GM21619 (cell line): ENCODE data around the gene VEPH1.

Source experiments
- ATAC-seq: cut with Tn5 transposase; IDR thresholded peaks from one replicate; pipeline ENCODE4 v1.9.1; 2021; ENCODE audit not compliant: unreplicated experiment

Gene VEPH1

DNA sequence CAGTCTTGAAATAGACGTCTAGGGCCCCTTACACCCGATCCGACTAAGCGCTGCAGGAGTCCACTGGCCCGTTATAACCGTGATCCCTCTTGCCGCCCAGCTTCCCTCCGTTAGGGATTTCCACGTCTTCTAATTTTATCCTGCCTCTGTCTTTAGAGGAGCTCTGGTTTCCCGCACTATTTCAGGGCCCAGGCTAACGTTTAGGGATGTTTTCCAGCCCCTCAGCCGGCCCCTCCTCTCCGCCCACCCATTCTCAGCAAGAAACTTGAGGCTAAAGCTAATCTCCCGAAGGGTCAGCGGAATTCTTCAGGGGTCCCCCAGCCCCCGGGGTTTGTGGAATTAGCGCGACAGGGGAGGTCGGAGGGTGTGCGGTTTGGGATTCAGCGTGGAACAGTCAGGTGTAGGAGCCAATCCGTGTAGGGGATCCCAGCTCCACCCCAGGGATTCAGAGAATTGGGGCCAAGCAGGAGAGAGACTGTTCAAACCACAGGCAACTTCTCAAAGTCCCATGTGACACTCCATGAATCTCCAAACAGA is 65.0 kb downstream of the VEPH1 start:
- no peak for ATAC-seq

GRCh38 chr3:157436583-157437291 is 66.5 kb downstream of the VEPH1 start, which contains the start of gene PTX3:
TSS of gene PTX3 (plus strand) at chr3:157436850. CDS start at chr3:157436934, 84 bp downstream.
- no peak for ATAC-seq

DNA sequence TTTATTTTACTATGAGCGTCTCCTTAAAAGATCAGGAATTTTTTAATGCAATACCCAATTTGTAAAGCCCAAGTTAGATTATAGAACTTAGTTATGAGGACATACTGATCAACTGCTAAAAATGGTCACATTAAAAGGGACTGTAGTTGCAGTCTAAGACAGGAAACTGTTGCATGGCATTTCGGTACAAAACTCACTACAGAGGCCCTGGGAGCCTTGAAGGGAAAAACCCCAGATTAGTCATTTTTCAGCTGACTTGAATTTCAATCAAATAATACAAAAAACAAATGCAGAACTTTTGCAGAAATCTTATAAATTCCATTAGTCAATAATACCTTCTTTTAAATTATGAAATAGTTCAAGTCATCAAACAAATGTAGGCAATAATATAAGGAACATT is 73.5 kb downstream of the VEPH1 start:
- peak; percentile 74 for ATAC-seq

DNA sequence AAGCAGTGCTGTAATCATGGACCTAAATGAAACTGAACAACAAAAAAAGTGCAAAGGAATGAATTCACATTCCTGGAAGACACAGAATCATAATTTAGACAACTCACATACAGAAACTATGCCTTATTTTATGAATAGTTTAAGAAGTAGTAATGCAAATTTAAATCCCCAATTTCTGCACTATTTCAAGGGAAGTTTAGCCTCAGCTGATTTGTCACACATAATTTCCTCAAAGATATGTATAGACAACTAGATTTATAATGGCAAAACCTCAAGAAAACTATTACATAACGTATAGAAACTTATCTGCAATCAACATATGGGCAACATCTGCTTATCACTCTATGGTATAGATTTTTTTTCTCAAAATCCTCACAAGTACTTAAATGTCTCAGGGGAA is 74.4 kb downstream of the VEPH1 start:
- ATAC-seq, result no peak

GRCh38 chr3:157427901-157428300 is 75.3 kb downstream of the VEPH1 start:
- ATAC-seq, result no peak

DNA sequence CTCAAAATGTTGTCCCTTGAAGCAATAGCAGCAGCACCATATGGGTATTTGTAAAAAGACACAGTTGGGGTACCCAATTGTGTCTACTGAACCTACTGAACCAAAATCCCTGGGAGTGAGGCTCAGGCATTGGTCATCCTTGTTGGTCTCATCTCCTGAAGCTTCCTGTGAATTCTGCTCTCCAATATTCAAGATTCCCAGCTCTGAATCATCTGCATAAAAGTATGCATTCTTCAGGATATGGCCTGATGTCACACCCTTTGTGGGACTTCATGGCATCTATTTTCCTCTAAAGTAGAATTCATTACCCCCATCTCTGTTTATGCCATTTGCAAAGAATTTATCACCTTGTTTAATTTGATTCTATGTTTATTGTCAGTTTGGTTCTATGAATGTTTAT is 79.9 kb downstream of the VEPH1 start:
- no peak for ATAC-seq

DNA sequence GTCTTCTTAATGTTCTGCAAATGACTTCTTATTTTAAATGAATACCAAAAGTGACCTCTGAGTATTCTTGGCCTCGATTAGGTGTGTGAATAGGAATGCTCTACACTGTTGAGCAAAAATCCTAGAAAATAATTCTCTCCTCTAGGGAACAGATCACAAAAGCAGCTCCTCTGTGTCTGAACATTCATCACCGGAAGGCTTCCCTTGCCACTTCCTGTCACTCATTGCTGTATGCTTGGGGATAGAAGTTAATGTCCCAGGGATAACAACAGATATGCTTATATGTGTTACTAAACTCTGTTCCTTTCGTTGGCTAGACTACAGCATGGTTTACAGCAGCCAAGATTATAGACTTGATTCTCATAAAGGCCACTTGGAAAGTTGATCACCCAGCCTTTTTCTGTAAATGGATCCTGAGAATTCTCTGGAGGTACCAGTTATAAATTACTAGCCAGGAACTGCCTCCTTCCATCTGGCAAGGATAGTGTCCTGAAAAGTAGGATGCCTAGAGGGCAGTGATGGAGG is 82.5 kb downstream of the VEPH1 start:
- no peak for ATAC-seq

GRCh38 chr3:157418104-157418503 is 85.1 kb downstream of the VEPH1 start:
- no peak for ATAC-seq

GRCh38 chr3:157417247-157417646 is 86.0 kb downstream of the VEPH1 start:
- no peak for ATAC-seq

DNA sequence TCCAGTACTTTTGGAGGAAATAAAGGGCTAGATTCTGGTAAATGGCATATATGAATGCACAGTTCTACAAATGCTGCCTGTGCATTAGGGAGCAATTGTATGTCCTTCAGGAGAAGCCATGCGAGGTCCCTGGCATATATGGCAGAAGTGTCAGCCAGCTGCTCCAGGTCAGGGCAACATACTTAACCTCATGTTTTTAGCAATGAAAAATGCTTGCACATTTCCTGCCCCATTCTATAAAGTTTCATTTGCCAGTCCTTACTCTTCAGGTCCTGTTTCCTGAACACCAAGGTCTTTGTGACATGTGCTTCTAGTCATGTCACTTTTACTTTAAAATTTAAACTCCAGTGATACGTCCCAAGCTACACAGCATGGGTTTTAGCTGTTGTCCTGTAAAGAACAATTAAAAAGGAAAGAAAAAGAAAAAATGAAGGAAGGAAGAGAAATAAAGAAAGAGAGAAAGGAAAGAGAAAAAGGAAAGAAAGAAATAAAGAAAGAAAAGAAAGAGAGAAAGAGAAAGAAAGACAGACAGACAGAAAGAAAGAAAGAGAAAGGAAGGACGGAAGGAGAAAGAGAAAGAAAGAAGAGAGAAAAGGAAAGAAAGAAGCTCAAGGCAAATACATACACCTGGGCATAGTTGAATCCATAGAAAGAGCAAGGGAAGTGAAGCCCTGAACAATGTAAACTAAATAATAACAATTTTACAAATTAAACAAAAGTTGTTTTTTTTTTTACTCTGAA is 86.7 kb downstream of the VEPH1 start:
- ATAC-seq, result no peak

DNA sequence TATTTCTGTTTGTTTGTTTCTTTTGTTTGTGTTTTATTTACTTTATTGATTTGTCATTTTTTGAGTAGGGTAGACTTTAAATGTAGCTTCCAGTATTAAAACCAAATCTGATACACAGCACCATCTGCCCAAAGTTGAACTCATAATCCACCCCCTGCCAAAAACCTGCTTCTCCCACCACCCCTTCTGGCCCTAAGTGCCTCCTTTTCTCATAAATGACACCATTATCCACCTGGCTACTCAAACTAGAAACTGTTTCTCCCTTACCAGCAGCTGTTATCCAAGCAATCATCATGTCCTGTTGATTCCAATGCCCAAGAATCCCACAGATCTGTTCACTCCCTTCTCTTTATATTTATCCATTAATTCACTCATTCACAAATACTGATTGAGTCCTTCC is 88.4 kb downstream of the VEPH1 start:
- no peak for ATAC-seq

- ATAC-seq, result no peak
Observed at GRCh38 chr3:157412323-157412855, 90.8 kb downstream of the VEPH1 start.

DNA sequence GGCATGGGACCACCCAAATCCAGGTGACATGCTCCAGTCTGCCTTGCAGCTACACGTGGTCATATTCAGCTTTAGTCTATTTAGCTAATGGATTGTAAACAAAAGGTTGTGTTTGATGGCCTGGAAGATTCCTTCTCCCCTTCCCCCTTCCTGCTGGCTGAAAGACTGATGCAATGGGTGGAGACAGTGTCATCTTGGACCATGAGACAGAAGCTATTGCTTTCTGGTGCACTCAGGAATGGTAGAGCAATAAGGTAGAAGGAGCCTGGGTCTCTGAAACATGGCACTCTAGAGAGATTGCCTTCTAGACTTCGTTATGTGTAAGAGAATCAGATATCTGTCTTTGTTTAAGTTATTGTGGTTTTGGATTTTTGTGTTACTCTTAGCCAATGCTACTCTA is 92.3 kb downstream of the VEPH1 start:
- no peak for ATAC-seq

- ATAC-seq, result no peak
Observed at GRCh38 chr3:157409516-157409915, 93.7 kb downstream of the VEPH1 start.

- no peak for ATAC-seq
Observed at GRCh38 chr3:157408499-157409149, 94.6 kb downstream of the VEPH1 start.

DNA sequence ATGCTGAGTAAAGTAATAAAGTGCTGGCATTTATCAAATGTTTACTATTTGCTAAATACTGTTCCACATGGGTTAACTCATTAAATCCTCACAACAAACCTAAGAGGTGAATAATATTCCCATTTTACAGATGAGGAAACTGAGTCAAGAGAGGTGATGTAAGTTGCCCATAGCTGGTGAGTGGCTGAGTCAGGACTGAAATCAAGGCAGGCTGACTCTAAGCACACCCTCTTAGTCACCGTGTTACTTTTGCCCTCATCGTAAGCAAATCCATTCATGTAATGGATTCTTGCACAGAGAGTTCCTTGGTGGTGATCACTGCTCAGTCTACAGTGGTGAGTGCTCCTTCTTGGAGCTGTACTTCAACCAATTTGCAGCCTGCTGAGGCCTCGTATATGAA is 95.4 kb downstream of the VEPH1 start:
- no peak for ATAC-seq

DNA sequence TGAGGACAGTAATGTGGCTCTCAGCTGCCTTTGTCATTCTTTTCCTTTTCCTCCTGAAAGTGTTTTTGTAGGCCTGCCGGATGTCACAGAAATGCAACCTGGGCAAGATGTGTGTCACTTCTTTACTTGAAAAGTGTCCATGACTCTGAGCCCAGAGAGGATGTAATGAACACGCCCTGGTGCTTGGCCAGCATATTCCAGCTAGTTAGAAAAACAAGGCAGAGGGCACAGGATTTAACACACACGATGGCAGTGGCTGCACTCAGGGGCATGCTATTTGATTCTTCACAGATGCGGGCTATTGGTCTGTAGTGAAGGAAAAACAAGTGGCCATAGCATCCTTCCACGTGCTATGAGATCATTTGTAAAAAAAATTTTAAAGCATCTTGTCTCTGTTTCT is 96.8 kb downstream of the VEPH1 start:
- ATAC-seq, result no peak

GRCh38 chr3:157405457-157405856 is 97.8 kb downstream of the VEPH1 start:
- no peak for ATAC-seq

DNA sequence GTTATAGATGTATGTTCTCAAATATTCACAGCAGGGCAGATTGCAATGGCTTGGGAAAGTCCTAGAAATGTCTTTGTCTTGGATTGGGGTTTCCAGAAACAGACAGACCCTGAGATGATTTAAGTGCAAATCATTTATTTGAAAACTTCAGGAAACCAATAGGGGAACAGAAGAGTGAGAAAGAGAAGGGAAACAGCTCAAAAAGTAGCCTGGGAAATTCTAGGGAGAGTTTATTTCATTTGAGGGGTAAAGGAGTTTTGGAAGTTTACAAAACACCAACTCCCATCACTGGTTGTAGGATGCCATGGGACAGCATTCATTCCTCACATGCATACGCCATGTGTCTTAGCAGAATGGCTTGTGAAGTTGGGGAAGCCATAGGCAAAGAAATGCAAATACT is 98.8 kb downstream of the VEPH1 start:
- ATAC-seq, result no peak

- no peak for ATAC-seq
Observed at GRCh38 chr3:157398598-157398997, 104.6 kb downstream of the VEPH1 start.

GRCh38 chr3:157394411-157394810 is 108.8 kb downstream of the VEPH1 start:
- no peak for ATAC-seq
